ENCODE measurements around the gene GBE1.

Gene GBE1

GRCh38 chr3:81468391-81468790 is 293.1 kb downstream of the GBE1 start:
- no peak for DNase-seq (ENCODE audit: low read depth)

GRCh38 chr3:81466201-81466560 is 295.3 kb downstream of the GBE1 start:
- DNase-seq (ENCODE audit: low read depth): no peak

- DNase-seq (ENCODE audit: low read depth): no peak
These were observed 295.8 kb downstream of the GBE1 start for GRCh38 chr3:81465510-81466200.

GRCh38 chr3:81463781-81464180 is 297.7 kb downstream of the GBE1 start:
- DNase-seq (ENCODE audit: low read depth): no peak

GRCh38 chr3:81462921-81463320 is 298.5 kb downstream of the GBE1 start:
- no peak for DNase-seq (ENCODE audit: low read depth)

GRCh38 chr3:81459733-81460132 is 301.7 kb downstream of the GBE1 start:
- no peak for DNase-seq (ENCODE audit: low read depth)

- DNase-seq (ENCODE audit: low read depth): no peak
These were observed 309.0 kb downstream of the GBE1 start for GRCh38 chr3:81452418-81452817.

GRCh38 chr3:81451611-81452010 is 309.8 kb downstream of the GBE1 start:
- DNase-seq (ENCODE audit: low read depth): no peak

GRCh38 chr3:81451140-81451539 is 310.3 kb downstream of the GBE1 start:
- no peak for DNase-seq (ENCODE audit: low read depth)

GRCh38 chr3:81446806-81447205 is 314.6 kb downstream of the GBE1 start:
- no peak for DNase-seq (ENCODE audit: low read depth)

- DNase-seq (ENCODE audit: low read depth): no peak
These were observed 315.7 kb downstream of the GBE1 start for GRCh38 chr3:81445712-81446111.

GRCh38 chr3:81444817-81445460 is 316.5 kb downstream of the GBE1 start:
- DNase-seq (ENCODE audit: low read depth): no peak

- DNase-seq (ENCODE audit: low read depth): peak; percentile 67
These were observed 317.5 kb downstream of the GBE1 start for GRCh38 chr3:81443958-81444357.

GRCh38 chr3:81443457-81443782 is 318.0 kb downstream of the GBE1 start:
- no peak for DNase-seq (ENCODE audit: low read depth)

- no peak for DNase-seq (ENCODE audit: low read depth)
These were observed 318.5 kb downstream of the GBE1 start for GRCh38 chr3:81442758-81443456.

- DNase-seq (ENCODE audit: low read depth): no peak
These were observed 320.8 kb downstream of the GBE1 start for GRCh38 chr3:81440661-81441060.

Measured in fibroblast of the conjunctiva (primary cell).